ENCODE measurements around the gene FARS2.

GRCh38 chr6:5303682-5304081, 42.4 kb downstream of the FARS2 start:
- TF ChIP-seq POLR2A (IDR thresholded peaks at IDR 0.05; ENCODE audit: low read depth, low read length) (no peak), POLR2AphosphoS5 (IDR thresholded peaks at IDR 0.05; ENCODE audit: low read depth, low read length) (no peak), TAF1 (IDR thresholded peaks at IDR 0.05; ENCODE audit: borderline replicate concordance, low read depth, low read length) (no peak)
